Measurements from ENCODE around the gene GDPD5. TPM values are rescaled to one million over a fixed set of nuclear protein-coding genes. Genes with fewer than 3 reads are reported as not detected.

GDPD5 gene
- total and polyA plus RNA-seq, 2 donors (not counting 1 experiment from before 2014, with no cell fraction given) = 59.1 to 102 TPM

DNA sequence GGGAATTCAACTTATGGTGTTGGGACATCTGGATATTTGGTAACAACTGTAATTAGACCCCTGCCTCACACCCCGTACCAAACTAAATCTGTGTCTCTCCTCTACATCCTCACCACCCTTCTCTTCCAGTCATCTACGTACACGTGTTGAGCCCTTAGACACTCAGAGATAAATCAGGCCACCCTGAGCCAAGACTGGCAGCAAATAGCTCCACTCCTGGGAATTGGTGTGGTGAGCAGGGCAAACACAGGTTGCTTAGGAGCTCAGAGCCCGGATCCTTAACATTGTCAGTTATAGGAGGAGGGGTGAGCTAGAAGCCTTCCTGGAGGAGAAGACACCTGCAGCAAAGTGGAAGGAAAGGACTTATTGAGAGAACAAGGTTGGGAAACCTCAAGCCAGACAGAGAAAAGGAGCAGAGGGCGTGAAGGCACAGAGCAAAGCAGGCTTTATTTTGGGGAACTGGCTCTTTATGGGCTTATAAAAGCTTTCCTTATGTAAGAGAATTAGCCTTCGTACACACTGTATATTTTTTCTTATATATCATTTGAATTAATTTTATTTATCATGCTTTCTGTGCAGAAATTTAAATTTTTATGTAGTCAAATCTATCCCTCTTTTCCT is 55.8 kb downstream of the GDPD5 start:
- POLR2A ChIA-PET = no interaction called here
- Histone ChIP-seq H3K27ac (ENCODE audit: low read length in 2 of 2) (no peak overlapping the region), H3K27me3 (replicated peaks in 1 of 4; ENCODE audit: control extremely low read depth in 1 of 4, control insufficient read depth in 3 of 4, insufficient read depth in 4 of 4, low read length in 3 of 4) (no peaks in the 10 kb centered on the region), H4K20me1 (ENCODE audit: control insufficient read depth, insufficient read depth, low read length, poor library complexity, severe bottlenecking) (no peaks in the 10 kb centered on the region), H3K4me1 (ENCODE audit: control insufficient read depth in 2 of 2, insufficient read depth in 2 of 2, low read length in 2 of 2) (peaks cover 3 to 8% of the 10 kb centered on the region in 2 donors), H3K36me3 (replicated peaks in 1 of 2; ENCODE audit: control extremely low read depth in 1 of 2, control insufficient read depth in 1 of 2, extremely low read depth in 1 of 2, insufficient read depth in 2 of 2, low read length in 1 of 2) (no peaks in the 10 kb centered on the region), H3K4me3 (ENCODE audit: control extremely low read depth in 1 of 5, extremely low read depth in 1 of 5, insufficient read depth in 1 of 5, low read depth in 2 of 5, low read length in 4 of 5) (no peak overlapping the region), H3K79me2 (ENCODE audit: control insufficient read depth, insufficient read depth, low read length) (no peaks in the 10 kb centered on the region), H3K4me2 (replicated peaks; ENCODE audit: low read depth, low read length, poor library complexity, severe bottlenecking) (no peak overlapping the region), H3K9me3 (ENCODE audit: control extremely low read depth in 1 of 3, control insufficient read depth in 2 of 3, insufficient read depth in 1 of 3, low read length in 2 of 3) (no peaks in the 10 kb centered on the region), H3K9ac (ENCODE audit: low read length) (no peak overlapping the region), H2AFZ (ENCODE audit: insufficient read depth, low read depth, low read length, poor library complexity, severe bottlenecking) (no peak overlapping the region)
- DNase-seq (no peak), ATAC-seq (ENCODE audit: low read depth) (no peak)
- H3K4me1 Mint-ChIP-seq = peaks cover 16% of the 10 kb centered on the region
- no peaks in the 10 kb centered on the region for H3K27me3 Mint-ChIP-seq
- no peak overlapping the region for H3K27ac Mint-ChIP-seq
- CTCF ChIA-PET = interaction anchor here (1.2 kb wide), 1 partner anchor 62 kb away, joined by 4 read pairs; no protein-coding TSS in a partner anchor
- WGBS (ENCODE audit: insufficient coverage) = 69% methylated on average over 1 of the region's 6 CpGs
- no peak overlapping the region for H3K4me3 Mint-ChIP-seq
- intact Hi-C loops (cut with micrococcal nuclease) = no loop called here
- H3K9me3 Mint-ChIP-seq (ENCODE audit: insufficient read depth) = no peaks in the 10 kb centered on the region
- TF ChIP-seq EZH2 (IDR thresholded peaks at IDR 0.05; ENCODE audit: borderline replicate concordance, insufficient read depth, low read depth, low read length, poor library complexity, severe bottlenecking) = no peak
- TF ChIP-seq, protein P1, sequence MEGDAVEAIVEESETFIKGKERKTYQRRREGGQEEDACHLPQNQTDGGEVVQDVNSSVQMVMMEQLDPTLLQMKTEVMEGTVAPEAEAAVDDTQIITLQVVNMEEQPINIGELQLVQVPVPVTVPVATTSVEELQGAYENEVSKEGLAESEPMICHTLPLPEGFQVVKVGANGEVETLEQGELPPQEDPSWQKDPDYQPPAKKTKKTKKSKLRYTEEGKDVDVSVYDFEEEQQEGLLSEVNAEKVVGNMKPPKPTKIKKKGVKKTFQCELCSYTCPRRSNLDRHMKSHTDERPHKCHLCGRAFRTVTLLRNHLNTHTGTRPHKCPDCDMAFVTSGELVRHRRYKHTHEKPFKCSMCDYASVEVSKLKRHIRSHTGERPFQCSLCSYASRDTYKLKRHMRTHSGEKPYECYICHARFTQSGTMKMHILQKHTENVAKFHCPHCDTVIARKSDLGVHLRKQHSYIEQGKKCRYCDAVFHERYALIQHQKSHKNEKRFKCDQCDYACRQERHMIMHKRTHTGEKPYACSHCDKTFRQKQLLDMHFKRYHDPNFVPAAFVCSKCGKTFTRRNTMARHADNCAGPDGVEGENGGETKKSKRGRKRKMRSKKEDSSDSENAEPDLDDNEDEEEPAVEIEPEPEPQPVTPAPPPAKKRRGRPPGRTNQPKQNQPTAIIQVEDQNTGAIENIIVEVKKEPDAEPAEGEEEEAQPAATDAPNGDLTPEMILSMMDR (IDR thresholded peaks at IDR 0.05) = no peak

DNA sequence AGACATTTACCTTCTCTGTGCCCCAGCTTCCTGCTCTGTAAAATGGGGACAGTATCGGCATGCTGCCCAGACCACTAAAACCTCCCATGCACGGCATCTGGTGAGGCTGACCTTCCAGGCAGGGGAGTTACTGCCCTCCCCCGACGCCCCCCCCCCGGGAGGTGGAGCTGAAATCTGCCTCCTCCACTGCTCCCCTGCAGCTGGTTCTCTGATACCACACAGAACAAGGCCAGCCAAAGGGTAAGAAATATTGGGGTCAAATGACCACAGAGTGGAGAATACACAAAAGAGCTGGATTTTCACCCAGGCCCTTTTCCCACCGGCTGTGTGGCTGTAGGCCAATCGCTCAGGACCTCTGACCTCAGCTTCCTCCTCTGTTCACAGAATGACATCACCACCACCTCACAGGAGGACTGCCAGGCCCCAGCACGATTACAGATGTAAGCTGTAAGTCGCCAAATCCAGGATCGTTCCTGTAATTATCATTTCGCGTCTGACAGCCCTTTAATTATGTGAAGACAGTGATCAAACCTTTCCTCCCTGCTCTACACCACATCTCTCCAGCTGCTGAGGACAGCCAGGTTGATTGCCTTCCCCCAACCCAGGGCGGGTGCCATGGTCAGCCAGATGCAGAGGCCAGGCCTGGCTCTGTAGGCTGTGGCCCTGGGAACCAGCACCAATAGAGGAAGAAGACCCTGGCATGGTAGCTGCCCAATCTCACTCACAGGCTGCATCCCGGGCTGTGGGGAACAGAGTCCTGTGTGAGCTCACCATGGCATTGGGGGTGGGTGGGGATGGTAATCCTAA is 57.0 kb downstream of the GDPD5 start:
- intact Hi-C loops (cut with micrococcal nuclease) = no loop called here
- H3K27ac ChIP-seq (ENCODE audit: low read length in 2 of 2) = no peak overlapping the region
- H3K4me1 ChIP-seq (ENCODE audit: control insufficient read depth in 2 of 2, insufficient read depth in 2 of 2, low read length in 2 of 2) = peaks cover 3 to 8% of the 10 kb centered on the region in 2 donors
- 88% methylated on average over 11 of the region's 14 CpGs for WGBS (ENCODE audit: insufficient coverage)
- H3K4me3 Mint-ChIP-seq = no peak overlapping the region
- no peak overlapping the region for H3K4me2 ChIP-seq (replicated peaks; ENCODE audit: low read depth, low read length, poor library complexity, severe bottlenecking)
- no peaks in the 10 kb centered on the region for H3K79me2 ChIP-seq (ENCODE audit: control insufficient read depth, insufficient read depth, low read length)
- H3K9ac ChIP-seq (ENCODE audit: low read length) = no peak overlapping the region
- TF ChIP-seq, protein P1 (IDR thresholded peaks at IDR 0.05) = no peak
- no peak for TF ChIP-seq EZH2 (IDR thresholded peaks at IDR 0.05; ENCODE audit: borderline replicate concordance, insufficient read depth, low read depth, low read length, poor library complexity, severe bottlenecking)
- no peaks in the 10 kb centered on the region for H3K36me3 ChIP-seq (replicated peaks in 1 of 2; ENCODE audit: control extremely low read depth in 1 of 2, control insufficient read depth in 1 of 2, extremely low read depth in 1 of 2, insufficient read depth in 2 of 2, low read length in 1 of 2)
- H3K27me3 Mint-ChIP-seq = no peaks in the 10 kb centered on the region
- no peak for DNase-seq
- H3K27ac Mint-ChIP-seq = no peak overlapping the region
- no peaks in the 10 kb centered on the region for H3K9me3 Mint-ChIP-seq (ENCODE audit: insufficient read depth)
- H4K20me1 ChIP-seq (ENCODE audit: control insufficient read depth, insufficient read depth, low read length, poor library complexity, severe bottlenecking) = no peaks in the 10 kb centered on the region
- no peak for ATAC-seq (ENCODE audit: low read depth)
- no peak overlapping the region for H3K4me3 ChIP-seq (ENCODE audit: control extremely low read depth in 1 of 5, extremely low read depth in 1 of 5, insufficient read depth in 1 of 5, low read depth in 2 of 5, low read length in 4 of 5)
- peaks cover 11% of the 10 kb centered on the region for H3K4me1 Mint-ChIP-seq
- no peaks in the 10 kb centered on the region for H3K27me3 ChIP-seq (replicated peaks in 1 of 4; ENCODE audit: control extremely low read depth in 1 of 4, control insufficient read depth in 3 of 4, insufficient read depth in 4 of 4, low read length in 3 of 4)
- POLR2A ChIA-PET = no interaction called here
- H3K9me3 ChIP-seq (ENCODE audit: control extremely low read depth in 1 of 3, control insufficient read depth in 2 of 3, insufficient read depth in 1 of 3, low read length in 2 of 3) = no peaks in the 10 kb centered on the region
- CTCF ChIA-PET = interaction anchor here (1.2 kb wide), 1 partner anchor 63 kb away, joined by 4 read pairs; no protein-coding TSS in a partner anchor
- no peak overlapping the region for H2AFZ ChIP-seq (ENCODE audit: insufficient read depth, low read depth, low read length, poor library complexity, severe bottlenecking)
